GM23248 (cell line): ENCODE measurements around the gene ESYT2. TPM values are rescaled to one million over a fixed set of nuclear protein-coding genes. Genes with fewer than 3 reads are reported as not detected.

Experiments
- DNase-seq: peaks from one replicate; pipeline ENCODE4 v3.0.0-alpha.2; 2015
- H2AFZ ChIP-seq: fragments of 200-600 bp; sonication (generic); 2 replicates; pipeline ENCODE4 v1.6.1; 2016; ENCODE audit warnings: antibody characterized with exemption
- H3F3A ChIP-seq: fragments of 200-600 bp; sonication (generic); 2 replicates; pipeline ENCODE4 v1.6.1; 2016; ENCODE audit warnings: mild to moderate bottlenecking, antibody characterized with exemption, mixed run types; ENCODE audit not compliant: insufficient read depth
- H3K27ac ChIP-seq: fragments of 200-600 bp; sonication (generic); 2 replicates; pipeline ENCODE4 v1.5.1; 2016; ENCODE audit warnings: mild to moderate bottlenecking
- H3K27me3 ChIP-seq: fragments of 200-600 bp; sonication (generic); replicated peaks from 2 replicates; pipeline ENCODE4 v1.6.1; 2016; ENCODE audit warnings: mild to moderate bottlenecking; ENCODE audit not compliant: insufficient read depth
- H3K36me3 ChIP-seq: fragments of 200-600 bp; sonication (generic); 2 replicates; pipeline ENCODE4 v1.6.1; 2016; ENCODE audit warnings: low read depth, mild to moderate bottlenecking
- H3K4me1 ChIP-seq: fragments of 200-600 bp; sonication (generic); 2 replicates; pipeline ENCODE4 v1.6.1; 2016; ENCODE audit warnings: mild to moderate bottlenecking; ENCODE audit not compliant: insufficient read depth
- H3K4me2 ChIP-seq: fragments of 200-600 bp; sonication (generic); one replicate; pipeline ENCODE4 v1.6.1; 2016; ENCODE audit warnings: mild to moderate bottlenecking; ENCODE audit not compliant: unreplicated experiment
- H3K4me3 ChIP-seq: fragments of 200-600 bp; sonication (generic); 2 replicates; pipeline ENCODE4 v1.5.1; 2016; ENCODE audit warnings: mild to moderate bottlenecking
- H3K79me2 ChIP-seq: fragments of 200-600 bp; sonication (generic); 2 replicates; pipeline ENCODE4 v1.6.1; 2016; ENCODE audit warnings: mild to moderate bottlenecking; ENCODE audit not compliant: insufficient read depth
- H3K9ac ChIP-seq: fragments of 200-600 bp; sonication (generic); 2 replicates; pipeline ENCODE4 v1.6.1; 2016; ENCODE audit warnings: mild to moderate bottlenecking
- H3K9me2 ChIP-seq: fragments of 200-600 bp; sonication (generic); 2 replicates; pipeline ENCODE4 v1.6.1; 2016; ENCODE audit warnings: mixed run types, mild to moderate bottlenecking, moderate library complexity; ENCODE audit not compliant: insufficient read depth
- H3K9me3 ChIP-seq: fragments of 200-600 bp; sonication (generic); one replicate; pipeline ENCODE4 v1.6.1; 2017; ENCODE audit warnings: low read depth
- H4K20me1 ChIP-seq: fragments of 200-600 bp; sonication (generic); 2 replicates; pipeline ENCODE4 v1.6.0; 2016; ENCODE audit not compliant: insufficient read depth
- EZH2 ChIP-seq: fragments of 200-600 bp; sonication (generic); IDR thresholded peaks from 2 replicates; pipeline ENCODE4 v1.6.1; 2018; ENCODE audit warnings: antibody characterized with exemption, mild to moderate bottlenecking; ENCODE audit not compliant: insufficient read depth, poor library complexity, severe bottlenecking
- EZH2phosphoT487 ChIP-seq: fragments of 200-600 bp; sonication (generic); IDR thresholded peaks from 2 replicates; pipeline ENCODE4 v1.6.1; 2018; ENCODE audit warnings: antibody characterized with exemption, moderate library complexity, mild to moderate bottlenecking, low read depth; ENCODE audit not compliant: insufficient read depth
- WGBS, 2 experiments: methylation state at CpG; one replicate each; pipeline ENCODE4 v1.1.6; 2015 to 2017; ENCODE audit warnings: low lambda C conversion rate in 2 of 2, low coverage in 1 of 2; ENCODE audit errors: missing lambda C conversion rate in 2 of 2; 5-methylcytosine and 5-hydroxymethylcytosine counted together
- in situ Hi-C: fragments of 300-500 bp; cut with MboI; formaldehyde crosslinking; loops from 2 replicates; pipeline ENCODE4 v1.15.0; 2020
- polyA plus RNA-seq: library from polyadenylated mRNA; unstranded; fragments of >200 nt; fragmentation: Nextera tagmentation; extraction: Ambion mirVana; gene quantifications from 2 replicates; pipeline ENCODE4 v1.2.1, GENCODE V29; 2016
- total RNA-seq: library from RNA; depleted of rRNA; stranded (reverse); fragments of >200 nt; shearing (Covaris generic); gene quantifications from 2 replicates; pipeline ENCODE4 v1.2.3, GENCODE V29; 2014

Gene ESYT2
- total and polyA plus RNA-seq, 2 experiments from 2014 or later: 49.9 to 129 TPM

DNA sequence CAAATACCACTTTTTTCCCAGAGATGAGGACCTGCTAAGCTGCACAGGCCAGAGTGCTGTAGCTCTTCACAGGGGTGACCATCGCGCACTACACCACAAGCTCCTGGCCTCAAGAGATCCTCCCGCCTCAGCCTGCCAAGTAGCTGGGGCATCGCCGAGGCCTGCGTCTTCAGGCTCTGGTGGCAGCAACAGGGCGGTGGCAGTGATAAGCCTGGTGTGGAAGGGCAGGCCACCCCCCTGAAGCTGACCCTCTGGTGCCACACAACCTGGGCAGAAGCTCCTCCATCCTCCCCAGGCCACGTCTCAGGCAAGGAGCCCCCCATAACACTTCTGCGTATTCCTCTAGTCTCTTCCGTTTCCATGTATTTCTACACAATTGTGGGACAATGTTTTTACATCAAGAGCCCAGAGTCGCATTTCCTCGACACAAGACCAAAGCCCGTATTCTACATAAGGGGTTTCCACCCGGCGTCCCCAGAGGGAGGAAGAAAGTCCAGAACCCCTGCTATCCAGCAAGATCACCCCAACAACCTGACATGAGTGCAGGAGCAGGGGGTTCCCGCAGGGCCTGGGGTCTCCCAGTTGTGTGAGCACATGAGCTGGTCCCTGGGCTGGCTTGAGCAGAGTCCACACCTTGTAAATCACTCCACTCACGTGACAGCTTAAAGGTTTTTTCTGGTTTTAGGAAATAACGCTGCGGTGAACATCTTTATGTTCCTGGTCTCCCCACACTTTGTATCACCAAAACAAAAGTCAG is 87.1 kb downstream of the ESYT2 start:
- Histone ChIP-seq H3K9ac (no peak overlapping the region), H3F3A (peaks cover 32% of the 10 kb centered on the region), H3K4me1 (peaks cover 18% of the 10 kb centered on the region), H3K4me2 (no peak overlapping the region), H3K4me3 (no peak overlapping the region), H4K20me1 (no peaks in the 10 kb centered on the region), H3K79me2 (no peaks in the 10 kb centered on the region), H3K36me3 (peaks cover 42% of the 10 kb centered on the region; the same call in 1 of the 2 replicates), H3K9me2 (no peaks in the 10 kb centered on the region), H2AFZ (no peak overlapping the region), H3K27me3 (no peaks in the 10 kb centered on the region), H3K27ac (no peak overlapping the region), H3K9me3 (no peaks in the 10 kb centered on the region)
- TF ChIP-seq EZH2phosphoT487 (no peak), EZH2 (no peak)
- DNase-seq: no peak
- in situ Hi-C loops: no loop called here
- 97% methylated on average over 19 of the region's 19 CpGs for WGBS, 2 experiments

DNA sequence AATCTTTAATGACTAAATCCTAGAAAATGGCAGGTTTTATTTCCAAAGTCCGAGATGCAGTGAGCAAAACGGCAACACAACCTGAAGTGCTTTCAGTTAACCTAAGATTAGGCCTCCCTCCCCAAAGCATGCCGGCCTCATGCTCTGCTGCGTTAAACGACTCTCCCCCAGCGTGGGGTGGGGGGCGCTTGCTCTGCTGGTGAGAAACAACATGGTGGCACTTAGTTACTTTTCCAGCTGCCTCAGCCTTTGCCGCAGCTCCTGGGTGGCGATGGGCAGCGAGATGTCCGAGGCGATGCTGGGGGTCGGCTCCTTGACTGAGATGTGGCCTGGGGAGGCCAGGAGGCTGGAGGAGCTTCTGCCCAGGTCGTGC is 88.0 kb downstream of the ESYT2 start:
- Histone ChIP-seq H2AFZ (no peak overlapping the region), H3K36me3 (peaks cover 50% of the 10 kb centered on the region), H3K9me3 (no peaks in the 10 kb centered on the region), H3K27me3 (no peaks in the 10 kb centered on the region), H3K79me2 (no peaks in the 10 kb centered on the region), H3K4me3 (no peak overlapping the region), H3K27ac (peak overlapping the region; percentile 65; the same call in 1 of the 2 replicates), H3K9me2 (no peaks in the 10 kb centered on the region), H3K9ac (no peak overlapping the region), H3K4me2 (no peak overlapping the region), H3F3A (peaks cover 32% of the 10 kb centered on the region), H3K4me1 (peaks cover 18% of the 10 kb centered on the region), H4K20me1 (no peaks in the 10 kb centered on the region)
- no peak for DNase-seq
- 92 to 93% methylated on average over 14 of the region's 14 CpGs for WGBS, 2 experiments
- no peak for TF ChIP-seq EZH2
- TF ChIP-seq EZH2phosphoT487: no peak
- in situ Hi-C loops: no loop called here

DNA sequence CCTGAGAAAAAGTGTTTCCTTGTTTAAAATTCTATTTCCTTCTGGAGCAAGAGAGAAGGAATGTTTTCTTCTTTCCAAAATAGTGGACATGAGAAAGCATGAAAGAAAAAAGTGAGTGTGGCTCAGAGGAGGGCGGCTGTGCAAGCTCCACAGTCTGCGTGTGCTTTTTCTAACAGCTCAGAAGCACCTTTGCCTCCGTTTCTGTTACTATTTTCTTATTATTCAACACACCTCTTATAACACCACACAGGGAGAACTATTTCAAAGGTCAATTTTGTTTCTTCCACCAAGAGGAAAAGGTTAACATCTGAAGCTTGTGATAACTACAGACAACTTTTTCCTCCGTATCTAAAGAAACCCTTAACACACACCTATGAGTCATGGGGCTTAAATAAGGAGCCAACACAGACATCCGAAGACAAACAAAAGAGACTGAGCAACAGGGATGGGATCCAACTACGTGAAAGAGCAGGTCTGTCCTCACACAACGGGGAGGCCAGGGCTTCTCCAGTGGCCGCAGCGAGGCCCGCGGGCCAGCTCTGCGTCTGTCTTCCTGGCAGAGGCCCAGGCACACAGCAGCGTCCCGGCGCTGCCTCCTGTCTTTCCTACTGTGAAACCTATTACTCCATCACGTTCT is 88.5 kb downstream of the ESYT2 start:
- 71 to 74% methylated on average over 16 of the region's 16 CpGs for WGBS, 2 experiments
- DNase-seq: peak; percentile 84
- H3K36me3 ChIP-seq: peaks cover 54% of the 10 kb centered on the region
- no peaks in the 10 kb centered on the region for H4K20me1 ChIP-seq
- H3K4me3 ChIP-seq: no peak overlapping the region
- H3K9ac ChIP-seq: peak overlapping the region; percentile 25
- TF ChIP-seq EZH2 (no peak), EZH2phosphoT487 (no peak)
- H3K79me2 ChIP-seq: no peaks in the 10 kb centered on the region
- no peaks in the 10 kb centered on the region for H3K27me3 ChIP-seq
- H3K4me2 ChIP-seq: no peak overlapping the region
- peaks cover 18% of the 10 kb centered on the region for H3K4me1 ChIP-seq
- in situ Hi-C loops: no loop called here
- H3K9me2 ChIP-seq: no peaks in the 10 kb centered on the region
- H3F3A ChIP-seq: peaks cover 32% of the 10 kb centered on the region
- H3K27ac ChIP-seq: peak overlapping the region; percentile 65
- H2AFZ ChIP-seq: no peak overlapping the region
- H3K9me3 ChIP-seq: no peaks in the 10 kb centered on the region

DNA sequence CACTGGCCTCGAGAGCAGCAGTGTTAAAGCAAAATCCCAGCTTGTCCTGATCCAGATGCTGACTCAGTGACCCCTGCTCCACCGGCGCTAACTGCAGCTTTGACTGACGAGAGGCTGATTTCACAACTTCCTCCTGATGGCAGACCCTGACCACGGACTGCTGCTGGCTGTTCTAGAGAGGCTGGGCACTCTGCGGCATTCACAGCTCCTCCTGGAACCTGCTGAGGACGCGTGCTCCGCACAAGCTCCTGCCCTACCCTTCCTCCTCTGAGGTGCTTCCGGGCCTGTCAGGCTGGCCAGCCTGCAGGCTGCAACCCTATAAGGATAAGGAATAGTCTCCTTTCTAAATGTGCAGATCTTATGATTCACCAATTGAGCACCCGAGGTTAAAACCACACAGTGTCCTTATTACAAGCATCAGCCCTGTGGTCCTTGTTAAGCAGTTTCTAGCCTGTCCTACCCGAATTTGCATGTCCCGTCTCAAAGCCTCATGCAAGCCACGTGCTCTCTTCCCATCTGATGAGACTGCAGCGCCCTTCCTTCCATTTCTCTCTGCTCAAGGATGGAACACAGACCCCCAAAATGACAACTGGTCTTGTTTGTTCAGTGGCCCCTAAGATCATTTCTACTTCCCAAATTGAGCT is 89.2 kb downstream of the ESYT2 start:
- H3K9ac ChIP-seq: peak overlapping the region; percentile 45
- H3K79me2 ChIP-seq: no peaks in the 10 kb centered on the region
- WGBS, 2 experiments: 48 to 53% methylated on average over 15 of the region's 15 CpGs
- H3F3A ChIP-seq: peaks cover 32% of the 10 kb centered on the region
- no peak overlapping the region for H2AFZ ChIP-seq
- peaks cover 60% of the 10 kb centered on the region for H3K36me3 ChIP-seq
- no peaks in the 10 kb centered on the region for H3K9me3 ChIP-seq
- no peaks in the 10 kb centered on the region for H3K9me2 ChIP-seq
- H3K27ac ChIP-seq: peak overlapping the region; percentile 65
- H3K4me1 ChIP-seq: peaks cover 18% of the 10 kb centered on the region
- no peaks in the 10 kb centered on the region for H3K27me3 ChIP-seq
- peak; percentile 77 for DNase-seq
- TF ChIP-seq EZH2 (no peak), EZH2phosphoT487 (no peak)
- H4K20me1 ChIP-seq: no peaks in the 10 kb centered on the region
- no peak overlapping the region for H3K4me2 ChIP-seq
- no peak overlapping the region for H3K4me3 ChIP-seq
- in situ Hi-C loops: no loop called here
